Mucosa of rectum (tissue), 2 donors: ENCODE results near the gene DCBLD1.
"Not testable (repeated sequence)": the region's sequence is repeated elsewhere in the genome, so short reads cannot be mapped to it uniquely, and the experiment has no call there.

Experiments
- H3K27ac ChIP-seq, 2 donors: one replicate each; pipeline ENCODE4 v1.7.0; 2013; ENCODE audit warnings: inconsistent platforms in 2 of 2, low read depth in 2 of 2, low read length in 2 of 2
- H3K27me3 ChIP-seq, 2 donors: one replicate each; pipeline ENCODE4 v1.7.0; 2013; ENCODE audit warnings: low read length in 2 of 2; ENCODE audit not compliant: control insufficient read depth in 2 of 2, insufficient read depth in 2 of 2
- H3K36me3 ChIP-seq, 2 donors: one replicate each; pipeline ENCODE4 v1.7.0; 2013; ENCODE audit warnings: low read length in 2 of 2; ENCODE audit not compliant: control insufficient read depth in 2 of 2, insufficient read depth in 2 of 2
- H3K4me1 ChIP-seq, 2 donors: one replicate each; pipeline ENCODE4 v1.7.0; 2013; ENCODE audit warnings: low read length in 2 of 2, mild to moderate bottlenecking in 1 of 2; ENCODE audit not compliant: control insufficient read depth in 2 of 2, insufficient read depth in 2 of 2
- H3K4me3 ChIP-seq, 2 donors: one replicate each; pipeline ENCODE4 v1.7.0; 2013; ENCODE audit warnings: low read length in 2 of 2
- H3K9ac ChIP-seq, 2 donors: one replicate each; pipeline ENCODE4 v1.7.0; 2013; ENCODE audit warnings: low read length in 2 of 2, low read depth in 1 of 2, mild to moderate bottlenecking in 1 of 2
- H3K9me3 ChIP-seq, 2 donors: one replicate each; pipeline ENCODE4 v1.7.0; 2013; ENCODE audit warnings: low read length in 2 of 2; ENCODE audit not compliant: control insufficient read depth in 2 of 2
- donor health status: healthy.
- donor health status: Normal muscosa, but diverticular disease.

Gene DCBLD1

DNA sequence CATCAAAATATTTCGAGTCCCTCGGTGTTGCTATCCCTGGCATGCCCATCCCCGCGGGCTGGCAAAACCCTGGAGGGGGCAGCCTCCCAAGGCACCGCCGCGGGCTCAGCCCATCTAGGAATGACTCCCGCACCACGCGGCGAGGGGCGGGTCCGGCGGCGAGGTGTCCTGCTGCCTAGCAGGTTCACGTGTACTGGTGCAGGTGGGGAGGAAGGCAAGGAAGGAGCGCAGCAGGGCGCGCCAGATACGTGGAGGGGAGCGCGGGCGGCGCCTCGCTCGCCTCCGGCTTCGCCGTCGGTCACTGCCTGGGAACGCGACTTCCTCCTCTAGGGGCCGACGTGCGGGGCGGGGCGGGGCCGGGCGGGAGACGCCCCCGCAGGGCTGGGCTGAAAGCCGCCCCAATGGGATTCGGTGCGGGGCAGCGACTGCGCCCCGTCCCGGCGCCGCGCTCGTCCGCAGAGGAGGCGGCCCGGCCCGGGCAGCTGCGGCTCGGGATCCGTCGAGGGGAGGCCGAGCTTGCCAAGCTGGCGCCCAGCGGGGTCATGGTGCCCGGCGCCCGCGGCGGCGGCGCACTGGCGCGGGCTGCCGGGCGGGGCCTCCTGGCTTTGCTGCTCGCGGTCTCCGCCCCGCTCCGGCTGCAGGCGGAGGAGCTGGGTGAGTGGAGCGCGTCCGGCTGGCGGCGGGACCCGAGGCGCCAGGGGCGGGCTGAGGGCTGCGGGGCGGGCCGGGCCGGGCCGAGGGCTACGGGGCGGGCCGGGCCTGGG lies at the start of gene DCBLD1:
DCBLD1 (plus strand) TSS at position 435 of the 764 bp plus-strand sequence; CDS start at position 543, 108 bp downstream.
- Histone ChIP-seq H3K36me3 (peaks cover 0 to 3% of the 10 kb centered on the region in 2 donors), H3K4me1 (peaks cover 18% of the 10 kb centered on the region in 2 donors), H3K9me3 (no peaks in the 10 kb centered on the region), H3K9ac (peak within 1 kb of the TSS; percentile 86 to 89), H3K27me3 (no peaks in the 10 kb centered on the region), H3K27ac (peak within 1 kb of the TSS; percentile 91 to 92), H3K4me3 (peak within 1 kb of the TSS; percentile 77 to 89)

DNA sequence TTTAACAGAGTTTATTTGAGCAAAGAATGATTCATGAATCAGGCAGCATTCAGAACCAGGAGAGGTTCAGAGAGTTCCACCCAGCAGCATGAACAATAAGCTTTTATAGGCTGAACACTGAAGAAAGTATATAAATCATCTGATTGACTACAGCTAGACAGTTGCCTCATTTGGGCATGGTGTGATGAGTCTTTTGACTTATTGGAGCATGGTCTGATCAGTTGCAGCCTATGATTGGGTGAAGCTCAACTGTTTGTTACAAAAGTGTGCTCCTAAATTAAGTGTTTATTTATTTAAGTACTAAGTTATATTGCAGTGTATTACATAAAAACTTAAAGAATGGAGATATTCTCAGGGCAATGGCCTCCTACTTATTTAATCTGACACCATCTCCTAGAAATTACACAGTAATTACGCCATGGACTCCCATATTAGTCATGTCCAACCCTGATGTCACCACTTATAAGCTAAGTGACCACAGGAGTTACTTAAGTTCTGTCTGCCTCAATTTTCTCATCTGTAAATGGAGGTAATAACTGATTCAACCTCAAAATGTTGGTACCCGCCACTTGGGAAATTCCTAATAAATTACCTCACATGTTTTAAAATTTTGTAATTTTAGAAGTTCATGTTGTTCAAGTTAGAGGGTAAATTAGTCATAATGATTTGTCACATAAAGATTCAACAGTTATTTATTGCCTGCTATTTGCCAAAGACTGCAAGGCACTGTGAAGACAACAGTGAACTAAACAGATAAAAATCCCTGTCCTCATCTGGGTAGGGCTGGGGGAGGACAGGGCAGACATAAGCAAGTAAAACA lies 41.6 kb upstream of the DCBLD1 start:
- Histone ChIP-seq H3K4me1 (no peaks in the 10 kb centered on the region), H3K9ac (no peak overlapping the region), H3K36me3 (no peaks in the 10 kb centered on the region), H3K9me3 (no peaks in the 10 kb centered on the region), H3K27me3 (no peaks in the 10 kb centered on the region), H3K27ac (no peak overlapping the region), H3K4me3 (no peak overlapping the region)

DNA sequence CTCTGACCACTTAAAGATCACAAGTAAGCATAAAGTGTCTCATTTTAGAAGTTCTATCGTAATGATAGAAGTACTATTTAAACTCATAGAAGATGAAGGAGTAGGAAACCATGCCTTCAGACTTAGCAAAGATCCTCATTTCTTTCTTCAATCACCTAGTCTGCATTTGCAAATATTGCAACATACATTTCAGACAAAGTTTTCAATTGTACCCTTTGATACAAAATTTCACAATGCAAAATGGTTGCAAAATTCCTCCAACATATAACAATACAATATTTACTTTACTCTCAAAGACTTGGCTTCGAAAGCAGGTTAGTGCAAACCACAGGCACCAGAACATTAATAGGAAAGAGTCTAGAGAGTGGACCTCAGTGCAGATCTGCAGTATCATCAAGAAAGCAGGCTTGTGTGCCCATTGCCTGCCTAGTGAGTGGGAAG lies 40.6 kb upstream of the DCBLD1 start:
- H3K9ac ChIP-seq: no peak overlapping the region
- H3K4me1 ChIP-seq: no peaks in the 10 kb centered on the region
- H3K9me3 ChIP-seq: no peaks in the 10 kb centered on the region
- no peaks in the 10 kb centered on the region for H3K36me3 ChIP-seq
- H3K27ac ChIP-seq: no peak overlapping the region
- no peaks in the 10 kb centered on the region for H3K27me3 ChIP-seq
- no peak overlapping the region for H3K4me3 ChIP-seq

DNA sequence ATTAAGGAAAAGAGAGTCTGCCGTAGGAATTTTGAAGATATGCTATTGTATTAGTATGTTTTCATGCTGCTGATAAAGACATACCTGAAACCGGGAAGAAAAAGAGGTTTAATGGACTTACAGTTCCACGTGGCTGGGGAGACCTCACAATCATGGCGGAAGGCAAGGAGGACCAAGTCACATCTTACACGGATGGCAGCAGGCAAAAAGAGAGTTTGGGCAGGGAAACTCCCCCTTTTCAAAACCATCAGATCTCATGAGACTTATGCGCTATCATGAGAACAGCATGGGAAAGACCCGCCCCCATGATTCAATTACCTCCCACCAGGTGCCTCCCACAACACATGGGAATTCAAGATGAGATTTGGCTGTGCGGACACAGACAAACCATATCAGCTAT lies 40.2 kb upstream of the DCBLD1 start:
- not testable (repeated sequence) for H3K27me3 ChIP-seq, H3K4me3 ChIP-seq, H3K36me3 ChIP-seq, H3K9me3 ChIP-seq, H3K27ac ChIP-seq, H3K4me1 ChIP-seq, H3K9ac ChIP-seq

DNA sequence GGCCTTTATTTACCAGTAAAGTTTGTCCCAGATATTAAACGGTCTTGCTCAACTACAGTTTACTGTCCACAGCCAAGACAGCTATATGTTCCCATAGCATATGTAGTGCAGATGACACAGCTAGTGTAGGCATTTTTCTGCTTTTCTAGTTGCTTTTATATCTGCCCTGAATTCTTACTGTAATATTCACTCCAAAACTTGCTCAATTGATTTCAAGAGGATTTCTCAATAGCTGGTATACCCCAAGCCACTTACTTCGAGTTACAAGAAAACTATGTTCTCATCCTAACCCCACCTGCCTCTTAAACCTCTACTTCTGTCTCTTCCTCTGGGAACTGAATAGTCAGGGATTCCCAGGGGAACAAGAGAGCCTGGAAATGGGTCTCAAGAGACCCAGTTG lies 37.9 kb upstream of the DCBLD1 start:
- Histone ChIP-seq H3K9ac (no peak overlapping the region), H3K27ac (no peak overlapping the region), H3K36me3 (no peaks in the 10 kb centered on the region), H3K4me1 (no peaks in the 10 kb centered on the region), H3K9me3 (no peaks in the 10 kb centered on the region), H3K4me3 (no peak overlapping the region), H3K27me3 (peaks cover 2 to 4% of the 10 kb centered on the region in 2 donors)

DNA sequence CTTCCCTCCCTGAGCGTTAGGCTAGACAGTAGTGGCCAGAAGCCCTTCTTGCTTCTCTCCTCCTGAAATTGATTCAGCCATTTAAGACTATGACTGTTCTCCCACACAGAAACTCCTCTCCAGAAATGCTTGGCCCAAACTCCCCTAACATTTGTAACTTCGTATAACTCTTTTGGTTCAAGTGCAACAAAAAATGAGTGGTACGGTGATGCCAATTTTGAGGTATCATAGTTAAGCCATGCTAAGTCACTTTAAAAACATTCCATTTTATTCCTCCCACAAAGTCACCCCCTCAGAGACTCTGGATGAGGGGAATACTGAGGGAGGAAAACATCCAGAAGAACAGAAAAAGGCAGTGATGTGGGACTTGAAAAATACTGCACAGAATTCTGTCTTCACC lies 35.6 kb upstream of the DCBLD1 start:
- H3K9me3 ChIP-seq: no peaks in the 10 kb centered on the region
- H3K4me1 ChIP-seq: no peaks in the 10 kb centered on the region
- H3K27ac ChIP-seq: no peak overlapping the region
- peaks cover 2 to 4% of the 10 kb centered on the region in 2 donors for H3K27me3 ChIP-seq
- H3K36me3 ChIP-seq: no peaks in the 10 kb centered on the region
- H3K9ac ChIP-seq: no peak overlapping the region
- no peak overlapping the region for H3K4me3 ChIP-seq

DNA sequence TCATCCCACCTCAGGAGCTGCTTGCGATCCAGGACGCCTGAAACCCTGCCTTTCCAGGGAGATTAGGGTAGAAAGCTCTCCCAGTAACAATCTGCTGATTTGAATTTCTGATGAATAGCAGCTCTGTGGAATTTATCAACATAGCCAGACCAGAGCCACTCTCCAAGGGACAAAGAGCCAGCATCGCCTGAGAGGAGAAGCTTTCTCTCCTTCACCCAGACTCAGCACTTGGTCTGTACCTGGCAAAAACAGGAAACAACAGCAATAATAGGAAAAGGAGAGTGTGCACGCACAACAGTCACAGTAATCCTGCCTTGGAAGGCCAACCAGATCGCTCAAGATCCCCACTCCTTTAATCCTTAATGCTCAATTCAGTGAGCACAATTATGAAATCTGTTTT lies 34.5 kb upstream of the DCBLD1 start:
- Histone ChIP-seq H3K4me1 (no peaks in the 10 kb centered on the region), H3K27ac (no peak overlapping the region), H3K4me3 (no peak overlapping the region), H3K9ac (no peak overlapping the region), H3K9me3 (no peaks in the 10 kb centered on the region), H3K36me3 (no peaks in the 10 kb centered on the region), H3K27me3 (peaks cover 2 to 4% of the 10 kb centered on the region in 2 donors)

DNA sequence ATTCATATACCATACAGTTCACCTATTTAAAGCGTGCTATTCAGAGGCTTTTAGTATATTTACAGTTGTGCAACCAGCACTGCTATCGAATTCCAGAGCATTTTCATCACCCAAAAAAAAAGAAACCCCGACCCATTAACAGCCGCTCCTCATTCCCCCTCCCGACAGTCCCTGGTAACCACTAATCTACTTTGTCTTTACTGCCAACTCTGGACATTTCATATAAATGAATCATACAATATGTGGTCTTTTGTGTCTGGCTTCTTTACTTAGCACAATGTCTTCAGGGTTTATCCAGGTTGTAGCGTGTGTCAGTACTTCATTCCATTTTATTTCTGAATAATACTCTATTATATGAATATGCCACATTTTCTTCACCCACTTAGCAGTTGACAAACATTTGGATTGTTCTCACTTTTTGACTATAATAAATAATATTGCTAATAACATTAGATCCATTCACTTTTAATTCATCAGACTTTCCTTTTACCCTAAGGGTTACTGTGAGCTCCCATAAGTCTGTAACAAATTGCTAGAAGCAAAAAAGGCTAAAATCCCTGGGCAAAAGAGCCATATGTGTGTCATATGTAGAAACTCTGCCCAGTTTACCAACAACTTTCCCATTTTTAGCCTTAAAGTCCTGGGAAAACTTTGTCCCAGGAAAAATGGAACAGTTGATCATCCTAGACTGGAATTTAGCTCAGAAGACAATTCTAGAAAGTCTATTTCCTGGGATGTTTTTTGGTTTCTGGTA lies 33.6 kb upstream of the DCBLD1 start:
- Histone ChIP-seq H3K36me3 (no peaks in the 10 kb centered on the region), H3K9me3 (no peaks in the 10 kb centered on the region), H3K4me3 (no peak overlapping the region), H3K27ac (no peak overlapping the region), H3K4me1 (no peaks in the 10 kb centered on the region), H3K27me3 (peaks cover 2 to 4% of the 10 kb centered on the region in 2 donors), H3K9ac (no peak overlapping the region)

DNA sequence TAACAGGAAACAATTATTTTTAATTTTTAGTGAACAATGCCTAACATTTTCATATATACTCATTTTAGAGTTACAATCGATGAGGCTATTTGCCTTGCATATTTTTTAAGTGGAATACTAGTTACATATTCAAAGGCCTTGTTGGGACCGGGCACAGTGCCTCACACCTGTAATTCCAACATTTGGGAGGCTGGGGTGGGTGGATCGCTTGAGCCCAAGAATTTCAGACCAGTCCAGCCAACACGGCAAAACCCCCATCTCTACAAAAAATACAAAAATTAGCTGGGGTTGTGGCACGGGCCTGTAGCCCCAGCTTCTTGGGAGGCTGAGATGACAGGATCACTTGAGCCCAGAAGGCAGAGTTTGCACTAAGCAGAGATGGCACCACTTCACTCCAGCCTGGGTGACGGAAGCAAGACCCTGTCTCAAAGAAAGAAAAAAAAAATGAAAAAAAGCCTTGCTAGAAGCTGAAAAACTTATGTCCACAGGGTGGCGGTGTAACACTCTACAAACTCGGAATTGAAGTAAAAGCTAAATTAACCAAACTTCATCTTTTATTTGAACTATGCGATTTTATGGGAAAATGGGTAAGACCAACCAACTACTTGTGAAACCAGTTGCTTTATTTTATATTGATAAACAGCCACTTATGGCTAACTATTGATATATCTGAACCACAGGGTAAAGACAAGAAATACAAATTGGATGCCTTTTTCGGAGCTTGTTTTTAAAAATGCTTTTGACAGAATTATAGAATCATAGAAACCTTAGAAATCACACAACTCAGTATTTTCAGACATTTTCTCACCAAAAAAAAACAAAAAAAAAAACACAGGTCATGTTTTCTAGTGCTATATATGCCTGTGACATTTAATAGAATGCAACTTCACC lies 32.7 kb upstream of the DCBLD1 start:
- Histone ChIP-seq H3K9me3 (no peaks in the 10 kb centered on the region), H3K4me1 (no peaks in the 10 kb centered on the region), H3K9ac (no peak overlapping the region), H3K4me3 (no peak overlapping the region), H3K27me3 (peaks cover 2 to 4% of the 10 kb centered on the region in 2 donors), H3K27ac (no peak overlapping the region), H3K36me3 (no peaks in the 10 kb centered on the region)
